Glutamatergic neuron (in vitro differentiated cells): ENCODE data around the gene CEP85. TPM values are rescaled to one million over a fixed set of nuclear protein-coding genes. Genes with fewer than 3 reads are reported as not detected.
A peak's percentile ranks its signal among the peaks of the same experiment; 100 is the strongest.

Experiments
- DNase-seq: peaks from one replicate; pipeline ENCODE4 v3.0.0; 2022
- H3K27ac Mint-ChIP-seq: one replicate; pipeline ENCODE4 v1.8.0; 2020; ENCODE audit warnings: mild to moderate bottlenecking, mixed read lengths, inconsistent platforms; ENCODE audit not compliant: unreplicated experiment
- H3K27me3 Mint-ChIP-seq: one replicate; pipeline ENCODE4 v1.8.0; 2020; ENCODE audit warnings: mild to moderate bottlenecking, moderate library complexity, mixed read lengths, inconsistent platforms; ENCODE audit not compliant: unreplicated experiment
- H3K36me3 Mint-ChIP-seq: one replicate; pipeline ENCODE4 v1.8.0; 2020; ENCODE audit warnings: mild to moderate bottlenecking, mixed read lengths, inconsistent platforms; ENCODE audit not compliant: unreplicated experiment
- H3K4me1 Mint-ChIP-seq: one replicate; pipeline ENCODE4 v1.8.0; 2020; ENCODE audit warnings: mild to moderate bottlenecking, low read depth, mixed read lengths, inconsistent platforms; ENCODE audit not compliant: unreplicated experiment
- H3K4me3 Mint-ChIP-seq: one replicate; pipeline ENCODE4 v1.8.0; 2020; ENCODE audit warnings: mild to moderate bottlenecking, mixed read lengths, inconsistent platforms; ENCODE audit not compliant: unreplicated experiment
- H3K9me3 Mint-ChIP-seq: one replicate; pipeline ENCODE4 v1.8.0; 2020; ENCODE audit warnings: mild to moderate bottlenecking, moderate library complexity, mixed read lengths, inconsistent platforms; ENCODE audit not compliant: unreplicated experiment
- total RNA-seq: library from RNA; stranded (reverse); fragmentation: NEBNext Ultra II Directional; extraction: Animal tissue kit (Norgen Biotek cat#: 25700); gene quantifications from one replicate; pipeline ENCODE4 v1.2.1, GENCODE V29; 2021; ENCODE audit not compliant: unreplicated experiment
- TF ChIP-seq, protein P1 (sequence below): fragments of 200-600 bp; sonication (generic); IDR thresholded peaks from one replicate; pipeline ENCODE4 v1.5.0; 2021; ENCODE audit not compliant: partially characterized antibody, unreplicated experiment

Gene CEP85
- total RNA-seq, 1 donor from 2014 or later: 28.2 TPM

DNA sequence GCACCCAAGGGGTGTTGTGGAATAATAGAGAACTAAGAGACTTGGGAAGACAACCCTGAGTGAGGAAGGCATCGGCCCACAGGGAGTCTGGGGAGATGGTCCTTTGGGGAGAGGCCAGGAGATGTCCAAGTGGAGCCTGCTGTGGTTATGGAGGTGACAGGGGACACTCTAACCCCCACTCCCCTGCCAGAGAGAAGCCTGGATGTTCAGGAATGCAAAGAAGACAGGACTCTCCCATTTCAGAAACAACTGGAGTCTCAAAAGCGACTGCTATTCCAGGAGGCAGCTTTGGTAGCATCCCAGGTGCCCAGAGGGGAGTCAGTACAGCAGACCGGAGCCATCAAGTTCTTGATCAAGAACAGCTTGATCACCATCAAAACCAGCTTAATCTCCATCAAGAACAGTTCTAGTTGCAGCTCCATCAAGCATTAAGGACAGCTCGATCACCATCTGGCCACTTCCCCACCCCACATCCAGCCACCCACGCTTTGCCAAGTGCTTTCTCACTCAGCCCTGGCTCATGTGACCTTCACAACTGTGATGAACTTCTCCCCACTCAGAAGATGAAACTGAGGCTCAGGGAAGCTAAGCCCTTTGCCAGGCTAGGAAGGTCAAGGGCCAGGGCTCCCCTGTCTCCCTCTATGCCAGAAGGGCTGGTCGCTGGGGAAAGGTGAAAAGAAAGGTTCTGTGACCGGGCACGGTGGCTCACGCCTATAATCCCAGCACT is 84.5 kb downstream of the CEP85 start:
- H3K4me1 Mint-ChIP-seq: peaks cover 7% of the 10 kb centered on the region
- no peaks in the 10 kb centered on the region for H3K9me3 Mint-ChIP-seq
- no peak overlapping the region for H3K27ac Mint-ChIP-seq
- no peaks in the 10 kb centered on the region for H3K36me3 Mint-ChIP-seq
- peaks cover 4% of the 10 kb centered on the region for H3K27me3 Mint-ChIP-seq
- TF ChIP-seq, protein P1, sequence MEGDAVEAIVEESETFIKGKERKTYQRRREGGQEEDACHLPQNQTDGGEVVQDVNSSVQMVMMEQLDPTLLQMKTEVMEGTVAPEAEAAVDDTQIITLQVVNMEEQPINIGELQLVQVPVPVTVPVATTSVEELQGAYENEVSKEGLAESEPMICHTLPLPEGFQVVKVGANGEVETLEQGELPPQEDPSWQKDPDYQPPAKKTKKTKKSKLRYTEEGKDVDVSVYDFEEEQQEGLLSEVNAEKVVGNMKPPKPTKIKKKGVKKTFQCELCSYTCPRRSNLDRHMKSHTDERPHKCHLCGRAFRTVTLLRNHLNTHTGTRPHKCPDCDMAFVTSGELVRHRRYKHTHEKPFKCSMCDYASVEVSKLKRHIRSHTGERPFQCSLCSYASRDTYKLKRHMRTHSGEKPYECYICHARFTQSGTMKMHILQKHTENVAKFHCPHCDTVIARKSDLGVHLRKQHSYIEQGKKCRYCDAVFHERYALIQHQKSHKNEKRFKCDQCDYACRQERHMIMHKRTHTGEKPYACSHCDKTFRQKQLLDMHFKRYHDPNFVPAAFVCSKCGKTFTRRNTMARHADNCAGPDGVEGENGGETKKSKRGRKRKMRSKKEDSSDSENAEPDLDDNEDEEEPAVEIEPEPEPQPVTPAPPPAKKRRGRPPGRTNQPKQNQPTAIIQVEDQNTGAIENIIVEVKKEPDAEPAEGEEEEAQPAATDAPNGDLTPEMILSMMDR: no peak
- H3K4me3 Mint-ChIP-seq: peak overlapping the region; percentile 3
- DNase-seq: no peak

DNA sequence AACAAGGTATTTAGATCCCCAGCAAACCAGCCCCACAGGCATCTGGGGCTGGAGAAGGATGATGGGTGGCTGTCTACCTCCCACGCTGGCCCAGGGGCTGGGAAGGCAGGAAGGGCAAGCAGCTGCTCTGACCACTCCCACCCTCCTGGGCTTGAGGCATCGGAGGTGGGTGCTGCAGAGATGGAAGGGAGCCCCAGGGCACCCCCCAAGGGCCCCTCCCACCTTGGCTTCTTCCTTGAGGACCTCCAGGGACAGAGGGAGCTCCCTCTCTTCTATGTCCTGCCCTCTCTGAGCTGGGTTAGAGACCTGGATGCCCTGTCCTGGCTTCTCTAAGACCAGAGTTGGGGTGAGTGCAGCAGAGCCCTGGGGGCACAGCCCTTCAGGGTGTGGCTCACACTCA is 86.9 kb downstream of the CEP85 start:
- H3K36me3 Mint-ChIP-seq: no peaks in the 10 kb centered on the region
- no peak for DNase-seq

DNA sequence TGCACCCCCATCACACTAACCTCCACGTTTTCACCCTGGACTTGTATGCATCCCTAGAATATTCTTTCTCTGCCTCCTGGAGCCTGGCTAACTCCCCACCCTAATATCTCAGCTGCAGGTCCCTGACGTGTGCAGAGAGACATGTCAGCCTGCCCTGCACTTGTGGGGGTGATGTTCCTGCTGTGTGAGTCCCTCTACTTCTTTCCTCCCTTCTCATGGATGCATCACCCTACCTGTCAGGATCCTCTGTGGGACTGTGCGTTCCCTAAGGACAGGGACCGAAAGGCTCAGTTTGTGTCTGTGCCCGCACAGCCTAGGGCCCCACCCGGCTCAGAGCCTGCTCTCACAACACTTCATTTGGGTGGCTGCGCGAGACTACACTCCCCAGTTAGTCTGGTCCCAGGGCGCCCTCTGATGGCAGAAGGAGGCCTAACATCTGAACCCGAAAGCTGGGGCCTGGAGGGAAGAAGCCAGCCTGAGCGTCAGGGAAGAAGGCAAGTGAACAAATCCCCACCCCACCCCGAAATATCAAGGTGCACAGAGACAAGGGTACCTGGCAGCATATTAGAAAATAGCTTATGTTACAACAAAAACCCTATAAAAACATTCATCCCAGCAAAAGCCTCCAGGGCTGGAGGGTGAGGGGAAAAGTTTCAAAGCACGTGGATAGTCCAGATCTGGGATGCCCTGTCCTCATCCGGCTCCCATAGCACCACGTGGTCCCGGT is 87.5 kb downstream of the CEP85 start:
- no peaks in the 10 kb centered on the region for H3K36me3 Mint-ChIP-seq
- H3K27ac Mint-ChIP-seq: peak overlapping the region; percentile 49
- DNase-seq: peak; percentile 97
- H3K4me1 Mint-ChIP-seq: peaks cover 7% of the 10 kb centered on the region
- H3K9me3 Mint-ChIP-seq: no peaks in the 10 kb centered on the region
- TF ChIP-seq, protein P1: peak; percentile 79
- H3K4me3 Mint-ChIP-seq: peak overlapping the region; percentile 75
- H3K27me3 Mint-ChIP-seq: peaks cover 7% of the 10 kb centered on the region

More for the DNA sequence above, 86.9 kb downstream of the CEP85 start:
- Mint-ChIP-seq H3K9me3 (no peaks in the 10 kb centered on the region), H3K27ac (peak overlapping the region; percentile 49), H3K27me3 (peaks cover 7% of the 10 kb centered on the region), H3K4me1 (peaks cover 7% of the 10 kb centered on the region), H3K4me3 (no peak overlapping the region)
- TF ChIP-seq, protein P1: no peak

DNA sequence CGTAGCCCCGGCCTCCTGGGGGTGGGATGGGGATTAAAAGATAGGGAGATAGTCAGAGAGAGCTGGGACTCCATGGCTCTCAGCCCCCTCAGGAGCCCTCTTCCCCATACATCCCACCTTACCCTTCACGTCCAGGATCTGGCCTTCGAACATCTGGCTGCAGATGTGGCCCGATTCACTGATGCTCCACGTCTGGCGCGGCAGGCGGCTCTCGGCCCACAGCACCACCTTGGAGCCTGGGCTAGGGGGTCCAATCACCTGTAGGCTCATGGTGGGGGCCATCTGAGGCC is 88.0 kb downstream of the CEP85 start:
- Mint-ChIP-seq H3K36me3 (no peaks in the 10 kb centered on the region), H3K9me3 (no peaks in the 10 kb centered on the region), H3K27ac (no peak overlapping the region), H3K27me3 (peaks cover 7% of the 10 kb centered on the region), H3K4me3 (no peak overlapping the region), H3K4me1 (peaks cover 7% of the 10 kb centered on the region)
- no peak for DNase-seq
- TF ChIP-seq, protein P1: no peak

DNA sequence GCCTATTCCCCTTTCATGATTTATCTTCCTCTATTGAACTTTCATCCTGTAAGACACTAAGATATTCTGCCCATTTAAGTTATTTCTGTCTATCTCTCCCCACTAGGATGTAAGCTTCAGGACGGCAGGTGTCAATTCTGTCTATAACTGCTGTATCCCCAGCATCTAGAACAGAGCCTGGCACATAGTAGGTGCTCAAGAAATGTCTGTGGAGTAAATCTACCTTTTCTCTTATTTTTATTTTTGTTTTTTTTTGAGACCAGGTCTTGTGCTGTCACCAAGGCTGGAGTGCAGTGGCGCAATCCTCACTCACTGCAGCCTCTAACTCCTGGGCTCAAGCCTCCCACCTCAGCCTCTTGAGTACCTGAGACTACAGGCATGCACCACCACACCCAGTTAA is 89.4 kb downstream of the CEP85 start:
- no peak overlapping the region for H3K27ac Mint-ChIP-seq
- H3K4me3 Mint-ChIP-seq: no peak overlapping the region
- peaks cover 7% of the 10 kb centered on the region for H3K4me1 Mint-ChIP-seq
- DNase-seq: no peak
- no peaks in the 10 kb centered on the region for H3K9me3 Mint-ChIP-seq
- H3K27me3 Mint-ChIP-seq: peaks cover 7% of the 10 kb centered on the region
- H3K36me3 Mint-ChIP-seq: no peaks in the 10 kb centered on the region
- TF ChIP-seq, protein P1: no peak
